ENCODE results near the gene SMURF1.
A peak's percentile ranks its signal among the peaks of the same experiment; 100 is the strongest.

SMURF1 gene

DNA sequence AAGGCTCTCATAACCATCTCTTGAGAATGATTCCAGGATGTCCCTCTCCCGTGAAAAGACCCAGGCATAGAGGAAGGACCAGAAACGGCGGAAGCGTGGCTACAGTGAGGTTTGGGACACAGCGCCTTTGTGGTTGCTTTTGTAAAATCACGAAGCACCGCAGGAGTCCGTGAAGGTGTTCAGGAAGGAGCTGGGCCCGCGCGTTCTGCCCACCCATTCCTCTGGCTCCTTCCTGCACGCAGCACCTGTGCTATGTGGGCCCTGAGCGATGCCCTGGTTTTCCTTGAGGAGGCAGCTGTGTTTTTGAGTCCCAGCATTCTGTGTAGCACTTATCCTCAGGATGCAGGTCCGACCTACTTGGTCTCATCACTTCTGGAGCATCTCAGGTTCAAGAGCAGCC is 152.8 kb downstream of the SMURF1 start:
- Histone ChIP-seq H3K27ac (no peak overlapping the region), H3K4me3 (no peak overlapping the region), H3K4me2 (no peak overlapping the region), H3K9ac (no peak overlapping the region), H4K20me1 (peaks cover 7% of the 10 kb centered on the region; the same call in 1 of the 2 replicates), H3K9me3 (peaks cover under 1% of the 10 kb centered on the region; the same call in 1 of the 2 replicates), H3K4me1 (peaks cover 42% of the 10 kb centered on the region), H3K27me3 (no peaks in the 10 kb centered on the region), H3K36me3 (peaks cover 100% of the 10 kb centered on the region)
- no peak for TF ChIP-seq Cebpa-rat (IDR thresholded peaks at IDR 0.05)

DNA sequence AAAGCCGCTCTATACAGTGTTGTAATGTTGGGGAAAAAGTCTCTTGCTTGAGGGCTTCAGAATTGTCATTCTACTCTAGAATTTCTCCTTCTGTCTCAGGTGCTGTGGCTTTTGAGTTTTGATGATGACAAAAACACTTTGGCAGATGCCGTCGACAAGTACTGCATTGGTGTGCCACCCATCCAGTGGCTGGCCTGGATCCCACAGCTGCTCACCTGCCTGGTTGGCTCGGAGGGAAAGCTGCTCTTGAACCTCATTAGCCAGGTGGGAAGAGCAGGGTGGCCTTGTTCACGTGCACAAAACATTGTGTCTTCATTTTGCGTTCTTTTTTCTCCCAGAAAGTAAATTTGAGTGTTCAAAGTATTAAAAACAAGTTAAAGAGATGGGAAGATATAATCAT is 153.6 kb downstream of the SMURF1 start:
- Histone ChIP-seq H4K20me1 (peaks cover 7% of the 10 kb centered on the region; the same call in 1 of the 2 replicates), H3K27me3 (no peaks in the 10 kb centered on the region), H3K4me2 (no peak overlapping the region), H3K9ac (no peak overlapping the region), H3K9me3 (peaks cover 7% of the 10 kb centered on the region), H3K36me3 (peaks cover 100% of the 10 kb centered on the region), H3K4me1 (peaks cover 37% of the 10 kb centered on the region), H3K4me3 (no peak overlapping the region), H3K27ac (no peak overlapping the region)
- TF ChIP-seq Cebpa-rat (IDR thresholded peaks at IDR 0.05), result no peak

DNA sequence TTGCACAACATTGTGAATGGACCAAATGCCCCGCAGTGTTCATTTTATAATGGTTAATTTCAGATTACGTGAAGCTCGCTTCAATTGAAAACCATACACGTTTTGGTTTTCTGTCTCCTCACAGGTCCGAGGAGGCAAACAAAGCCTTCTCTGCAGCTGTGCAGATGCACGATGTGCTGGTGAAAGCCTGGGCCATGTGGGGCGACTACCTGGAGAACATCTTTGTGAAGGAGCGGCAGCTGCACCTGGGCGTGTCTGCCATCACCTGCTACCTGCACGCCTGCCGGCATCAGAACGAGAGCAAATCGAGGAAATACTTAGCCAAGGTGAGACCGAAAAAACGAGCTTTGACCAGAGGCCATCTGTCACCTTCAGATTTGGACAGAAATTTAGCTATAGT is 155.3 kb downstream of the SMURF1 start:
- peaks cover 100% of the 10 kb centered on the region for H3K36me3 ChIP-seq

DNA sequence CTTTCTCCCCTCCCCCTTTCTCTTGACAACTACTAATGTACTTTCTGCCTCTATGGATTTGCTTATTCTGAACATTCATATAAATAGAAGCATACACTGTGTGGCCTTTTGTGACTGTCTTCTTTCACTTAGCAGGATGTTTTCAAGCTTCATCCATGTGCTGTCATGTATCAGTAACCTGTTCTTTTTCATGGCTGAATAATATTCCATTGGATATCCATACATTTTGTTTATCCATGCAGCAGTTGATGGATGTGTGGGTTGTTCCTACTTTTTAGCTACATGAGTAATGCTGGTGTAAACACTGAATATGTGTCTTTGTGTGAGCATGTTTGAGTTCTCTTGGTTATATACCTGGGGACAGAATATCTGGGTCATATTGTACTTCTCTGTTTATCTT is 158.0 kb downstream of the SMURF1 start:
- Histone ChIP-seq H3K36me3 (peaks cover 100% of the 10 kb centered on the region), H3K4me3 (no peak overlapping the region)

More for the DNA sequence above, 155.3 kb downstream of the SMURF1 start:
- Histone ChIP-seq H3K4me1 (peaks cover 37% of the 10 kb centered on the region), H3K27ac (no peak overlapping the region), H3K4me3 (no peak overlapping the region), H3K9ac (peak overlapping the region; percentile 35; the same call in 1 of the 2 replicates), H4K20me1 (peaks cover 7% of the 10 kb centered on the region; the same call in 1 of the 2 replicates), H3K9me3 (peaks cover 10% of the 10 kb centered on the region), H3K27me3 (no peaks in the 10 kb centered on the region), H3K4me2 (peak overlapping the region; percentile 53)
- TF ChIP-seq Cebpa-rat (IDR thresholded peaks at IDR 0.05), result no peak

DNA sequence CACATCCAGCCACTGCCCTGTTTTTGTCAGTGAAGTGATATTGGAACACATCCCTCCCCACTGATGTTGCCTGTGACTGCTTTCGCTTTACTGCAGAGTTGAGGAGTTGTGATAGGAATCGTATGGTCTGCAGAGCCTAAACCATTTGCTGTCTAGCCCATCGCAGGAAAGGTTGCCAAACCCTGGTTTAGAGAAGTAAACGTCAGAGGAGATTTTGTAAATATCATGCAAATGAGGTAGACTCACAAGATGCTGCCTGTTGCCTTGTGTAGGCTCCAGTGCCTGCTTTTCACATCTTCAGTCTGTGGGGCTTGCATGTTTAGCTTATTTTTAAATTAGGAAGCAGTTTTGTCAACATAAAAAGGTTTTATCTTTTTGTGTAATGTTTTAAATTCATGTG is 158.5 kb downstream of the SMURF1 start:
- no peak for TF ChIP-seq Cebpa-rat (IDR thresholded peaks at IDR 0.05)
- Histone ChIP-seq H3K4me1 (peaks cover 27% of the 10 kb centered on the region), H3K36me3 (peaks cover 100% of the 10 kb centered on the region), H3K27me3 (no peaks in the 10 kb centered on the region), H3K27ac (no peak overlapping the region), H3K9ac (no peak overlapping the region), H3K9me3 (peaks cover 10% of the 10 kb centered on the region), H4K20me1 (0 out of 2 replicates have a peak, but pooled peaks cover 7% of the 10 kb centered on the region), H3K4me2 (no peak overlapping the region), H3K4me3 (no peak overlapping the region)

More for the DNA sequence above, 158.0 kb downstream of the SMURF1 start:
- Histone ChIP-seq H3K27me3 (no peaks in the 10 kb centered on the region), H3K9me3 (peaks cover 10% of the 10 kb centered on the region), H3K4me2 (no peak overlapping the region), H3K27ac (no peak overlapping the region), H4K20me1 (peaks cover 7% of the 10 kb centered on the region; the same call in 1 of the 2 replicates), H3K9ac (no peak overlapping the region), H3K4me1 (peaks cover 29% of the 10 kb centered on the region)
- TF ChIP-seq Cebpa-rat (IDR thresholded peaks at IDR 0.05), result no peak

DNA sequence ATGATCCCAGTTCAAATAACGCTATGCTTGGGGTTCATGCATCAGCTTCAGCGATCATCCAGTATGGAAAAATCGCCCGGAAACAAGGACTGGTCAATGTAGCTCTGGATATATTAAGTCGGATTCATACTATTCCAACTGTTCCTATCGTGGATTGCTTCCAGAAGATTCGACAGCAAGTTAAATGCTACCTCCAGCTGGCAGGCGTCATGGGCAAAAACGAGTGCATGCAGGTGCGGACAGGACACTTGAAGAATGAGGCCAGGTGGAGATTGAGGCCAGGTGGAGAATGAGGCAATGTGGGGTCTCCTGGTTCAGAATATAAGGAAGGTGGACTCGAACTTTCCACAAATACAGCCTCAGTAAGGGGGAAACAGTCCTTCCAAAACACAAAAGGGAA is 159.8 kb downstream of the SMURF1 start:
- H3K27me3 ChIP-seq, result no peaks in the 10 kb centered on the region
- H3K27ac ChIP-seq, result no peak overlapping the region
- no peak overlapping the region for H3K4me2 ChIP-seq
- no peak overlapping the region for H3K9ac ChIP-seq
- H3K4me1 ChIP-seq, result peaks cover 20% of the 10 kb centered on the region
- H3K9me3 ChIP-seq, result peaks cover 10% of the 10 kb centered on the region
- peaks cover 100% of the 10 kb centered on the region for H3K36me3 ChIP-seq
- TF ChIP-seq Cebpa-rat (IDR thresholded peaks at IDR 0.05), result no peak
- no peaks in the 10 kb centered on the region for H4K20me1 ChIP-seq
- no peak overlapping the region for H3K4me3 ChIP-seq

DNA sequence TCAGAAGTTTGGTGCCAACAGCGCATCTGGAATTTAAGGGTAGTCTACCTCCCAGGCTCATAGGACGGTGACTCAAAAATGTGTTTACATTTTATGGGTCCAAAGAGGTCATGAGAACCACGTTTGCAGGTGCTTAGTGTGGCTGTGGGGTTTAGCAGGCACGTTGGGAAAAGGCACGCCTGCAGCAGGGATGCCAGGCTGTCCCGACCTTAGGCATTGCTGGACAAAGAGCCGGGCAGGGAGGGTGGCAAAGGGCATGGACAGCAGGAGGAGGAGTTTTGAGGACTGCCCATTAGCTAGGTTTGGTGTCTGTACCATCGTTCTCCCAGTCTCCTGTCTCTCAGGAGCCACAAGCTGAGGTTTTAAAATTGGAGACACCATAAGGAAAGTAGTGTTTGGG is 161.2 kb downstream of the SMURF1 start:
- no peak for TF ChIP-seq Cebpa-rat (IDR thresholded peaks at IDR 0.05)
- H3K4me1 ChIP-seq, result peaks cover 6% of the 10 kb centered on the region
- no peak overlapping the region for H3K9ac ChIP-seq
- no peaks in the 10 kb centered on the region for H3K27me3 ChIP-seq
- H3K36me3 ChIP-seq, result peaks cover 100% of the 10 kb centered on the region
- no peak overlapping the region for H3K27ac ChIP-seq
- peaks cover 10% of the 10 kb centered on the region for H3K9me3 ChIP-seq
- H3K4me2 ChIP-seq, result no peak overlapping the region
- H4K20me1 ChIP-seq, result no peaks in the 10 kb centered on the region
- no peak overlapping the region for H3K4me3 ChIP-seq

DNA sequence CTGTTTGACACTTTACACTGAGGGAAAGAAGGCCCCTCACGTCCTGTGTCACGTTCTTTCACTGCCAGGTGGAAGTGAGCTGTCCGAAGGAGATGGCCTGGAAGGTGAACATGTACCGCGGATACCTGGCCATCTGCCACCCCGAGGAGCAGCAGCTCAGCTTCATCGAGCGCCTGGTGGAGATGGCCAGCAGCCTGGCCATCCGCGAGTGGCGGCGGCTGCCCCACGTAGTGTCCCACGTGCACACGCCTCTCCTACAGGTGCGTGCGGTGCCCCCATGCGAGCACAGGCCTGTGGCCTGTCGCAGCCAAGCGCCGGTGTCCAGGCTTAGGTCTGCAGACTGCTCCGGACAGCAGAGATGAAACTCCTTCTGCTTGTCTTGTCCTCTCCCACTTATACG is 162.2 kb downstream of the SMURF1 start:
- no peak overlapping the region for H3K4me2 ChIP-seq
- H3K9ac ChIP-seq, result no peak overlapping the region
- TF ChIP-seq Cebpa-rat (IDR thresholded peaks at IDR 0.05), result no peak
- H3K9me3 ChIP-seq, result peaks cover 10% of the 10 kb centered on the region
- H3K27me3 ChIP-seq, result no peaks in the 10 kb centered on the region
- H3K36me3 ChIP-seq, result peaks cover 100% of the 10 kb centered on the region
- H3K4me3 ChIP-seq, result no peak overlapping the region
- no peak overlapping the region for H3K27ac ChIP-seq
- no peaks in the 10 kb centered on the region for H3K4me1 ChIP-seq
- H4K20me1 ChIP-seq, result no peaks in the 10 kb centered on the region

DNA sequence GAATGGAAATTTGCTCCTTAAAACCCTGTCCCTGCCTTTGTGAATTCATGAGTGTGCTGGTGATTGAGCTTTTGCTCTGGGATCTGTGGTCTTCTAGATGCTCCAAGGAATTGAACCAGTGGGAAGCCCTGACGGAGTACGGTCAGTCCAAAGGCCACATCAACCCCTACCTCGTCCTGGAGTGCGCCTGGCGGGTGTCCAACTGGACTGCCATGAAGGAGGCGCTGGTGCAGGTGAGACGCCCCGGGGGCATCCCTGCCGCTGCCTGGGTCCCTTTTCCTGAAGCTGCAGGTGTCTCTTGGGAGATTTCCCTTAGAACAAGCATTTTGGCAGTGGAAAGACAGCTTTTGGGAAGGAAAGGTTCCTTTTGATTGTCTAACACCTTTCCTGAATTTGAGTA is 165.2 kb downstream of the SMURF1 start:
- H3K36me3 ChIP-seq, result peaks cover 100% of the 10 kb centered on the region

More for the DNA sequence above, 165.2 kb downstream of the SMURF1 start:
- Histone ChIP-seq H3K4me1 (no peaks in the 10 kb centered on the region), H4K20me1 (no peaks in the 10 kb centered on the region), H3K4me2 (no peak overlapping the region), H3K27ac (no peak overlapping the region), H3K4me3 (no peak overlapping the region), H3K9me3 (no peaks in the 10 kb centered on the region), H3K9ac (no peak overlapping the region), H3K27me3 (no peaks in the 10 kb centered on the region)
- no peak for TF ChIP-seq Cebpa-rat (IDR thresholded peaks at IDR 0.05)

All from BLaER1 (cell line).